SH-SY5Y (cell line): ENCODE results near the gene CCDC134.

ENCODE experiments used
- GATA2 ChIP-seq: IDR thresholded peaks from 2 replicates; pipeline ENCODE4 v1.6.1; 2011; ENCODE audit warnings: mild to moderate bottlenecking, low read depth, low read length
- GATA3 ChIP-seq: IDR thresholded peaks from 2 replicates; pipeline ENCODE4 v1.6.1; 2011; ENCODE audit warnings: low read depth, mild to moderate bottlenecking, low read length, moderate library complexity

The CCDC134 gene

GRCh38 chr22:41838842-41839618 lies 38.6 kb downstream of the CCDC134 start:
- TF ChIP-seq GATA3 (no peak), GATA2 (no peak)

GRCh38 chr22:41840216-41840615 lies 39.7 kb downstream of the CCDC134 start:
- no peak for TF ChIP-seq GATA3
- TF ChIP-seq GATA2: no peak

- TF ChIP-seq GATA3: no peak
- no peak for TF ChIP-seq GATA2
These were observed 40.7 kb downstream of the CCDC134 start for GRCh38 chr22:41841085-41841712.

- TF ChIP-seq GATA2 (no peak), GATA3 (no peak)
These were observed 42.8 kb downstream of the CCDC134 start for GRCh38 chr22:41842996-41843970.

GRCh38 chr22:41844036-41844435 lies 43.6 kb downstream of the CCDC134 start:
- no peak for TF ChIP-seq GATA2
- TF ChIP-seq GATA3: no peak

- TF ChIP-seq GATA2 (no peak), GATA3 (no peak)
These were observed 44.0 kb downstream of the CCDC134 start for GRCh38 chr22:41844513-41844912.

- TF ChIP-seq GATA2: no peak
- no peak for TF ChIP-seq GATA3
These were observed 45.1 kb downstream of the CCDC134 start for GRCh38 chr22:41845380-41846267.

GRCh38 chr22:41846268-41846987 lies 45.9 kb downstream of the CCDC134 start:
- TF ChIP-seq GATA3 (no peak), GATA2 (no peak)

GRCh38 chr22:41847300-41847699 lies 46.8 kb downstream of the CCDC134 start:
- TF ChIP-seq GATA3 (no peak), GATA2 (no peak)

- TF ChIP-seq GATA2: no peak
- no peak for TF ChIP-seq GATA3
These were observed 48.0 kb downstream of the CCDC134 start for GRCh38 chr22:41848468-41848867.

- TF ChIP-seq GATA2 (no peak), GATA3 (no peak)
These were observed 56.0 kb downstream of the CCDC134 start for GRCh38 chr22:41856469-41856868.

- TF ChIP-seq GATA2: no peak
- TF ChIP-seq GATA3: no peak
These were observed 56.8 kb downstream of the CCDC134 start for GRCh38 chr22:41857155-41857859.

- TF ChIP-seq GATA3 (no peak), GATA2 (no peak)
These were observed 57.4 kb downstream of the CCDC134 start for GRCh38 chr22:41857860-41858199.
